OCI-LY7 (cell line): ENCODE measurements around the gene WDR73. TPM values are rescaled to one million over a fixed set of nuclear protein-coding genes. Genes with fewer than 3 reads are reported as not detected.

ENCODE experiments used
- BruUV-seq: library from RNA; stranded (reverse); fragments of 400-500 nt; replicated peaks from 2 replicates; lab custom pipeline; 2021; lab: Mats Ljungman, UMichigan
- CTCF ChIA-PET: fragments of 300-600 bp; sonication (Branson Sonifier 250); formaldehyde crosslinking; loops from one replicate; lab custom pipeline; 2022; ENCODE audit warnings: antibody characterized with exemption; ENCODE audit not compliant: unreplicated experiment; lab: Charles Lee
- POLR2A ChIA-PET: fragments of 300-600 bp; sonication (Branson Sonifier 250); formaldehyde crosslinking; loops from one replicate; lab custom pipeline; 2022; ENCODE audit warnings: antibody characterized with exemption; lab: Charles Lee
- DNase-seq: peaks from one replicate; pipeline ENCODE4 v3.0.0-alpha.2; 2015; ENCODE audit warnings: low spot score
- H2AFZ ChIP-seq: fragments of 200-600 bp; sonication (generic), shearing (Covaris generic); 2 replicates; pipeline ENCODE4 v1.6.1; 2014; ENCODE audit warnings: mild to moderate bottlenecking, antibody characterized with exemption, low read length, moderate library complexity
- H3K27ac ChIP-seq: fragments of 200-600 bp; sonication (generic); 2 replicates; pipeline ENCODE4 v1.5.1; 2014; ENCODE audit warnings: mixed run types, low read depth, mild to moderate bottlenecking, moderate library complexity, low read length, inconsistent platforms; ENCODE audit not compliant: poor library complexity, severe bottlenecking
- H3K36me3 ChIP-seq: fragments of 200-600 bp; sonication (generic); 2 replicates; pipeline ENCODE4 v1.6.1; 2014; ENCODE audit warnings: mild to moderate bottlenecking, antibody characterized with exemption, low read length, moderate library complexity, mixed read lengths; ENCODE audit not compliant: insufficient read depth
- H3K4me1 ChIP-seq: fragments of 200-600 bp; sonication (generic); 2 replicates; pipeline ENCODE4 v1.5.1; 2014; ENCODE audit warnings: mild to moderate bottlenecking, low read length; ENCODE audit not compliant: insufficient read depth, poor library complexity, severe bottlenecking
- H3K4me2 ChIP-seq: fragments of 200-600 bp; sonication (generic); 2 replicates; pipeline ENCODE4 v1.6.1; 2014; ENCODE audit warnings: mild to moderate bottlenecking, low read length
- H3K4me3 ChIP-seq: fragments of 200-600 bp; sonication (generic); 2 replicates; pipeline ENCODE4 v1.5.1; 2014; ENCODE audit warnings: mild to moderate bottlenecking, low read depth, low read length; ENCODE audit not compliant: poor library complexity, severe bottlenecking
- H3K79me2 ChIP-seq: fragments of 200-600 bp; sonication (generic); 2 replicates; pipeline ENCODE4 v1.6.1; 2016; ENCODE audit warnings: low read depth, mild to moderate bottlenecking, low read length, moderate library complexity, mixed read lengths; ENCODE audit not compliant: insufficient read depth
- H3K9me2 ChIP-seq: fragments of 200-600 bp; sonication (generic); 2 replicates; pipeline ENCODE4 v1.6.1; 2016; ENCODE audit warnings: mild to moderate bottlenecking, low read length, mixed read lengths; ENCODE audit not compliant: insufficient read depth
- H3K9me3 ChIP-seq: fragments of 200-600 bp; sonication (generic); 2 replicates; pipeline ENCODE4 v1.6.1; 2014; ENCODE audit warnings: mild to moderate bottlenecking, mixed run types, low read length, mixed read lengths
- H4K20me1 ChIP-seq: fragments of 200-600 bp; sonication (generic); 2 replicates; pipeline ENCODE4 v1.6.1; 2014; ENCODE audit warnings: mild to moderate bottlenecking, antibody characterized with exemption, low read length, moderate library complexity, mixed read lengths; ENCODE audit not compliant: insufficient read depth
- CTCF ChIP-seq: fragments of 200-600 bp; sonication (generic); conservative IDR thresholded peaks from 2 replicates; pipeline ENCODE4 v1.5.1; 2014; ENCODE audit warnings: mild to moderate bottlenecking, antibody characterized with exemption, low read length, moderate library complexity, mixed read lengths
- EZH2phosphoT487 ChIP-seq: fragments of 200-600 bp; sonication (generic); IDR thresholded peaks from 2 replicates; pipeline ENCODE4 v1.6.1; 2018; ENCODE audit warnings: low read depth, borderline replicate concordance, mild to moderate bottlenecking, mixed run types, antibody characterized with exemption, low read length, moderate library complexity, mixed read lengths
- intact Hi-C: fragments of 100-400 bp; cut with micrococcal nuclease; formaldehyde crosslinking; loops from one replicate; pipeline ENCODE4 v1.10.0; 2022; ENCODE audit not compliant: unreplicated experiment
- total RNA-seq, 2 experiments: library from RNA; depleted of rRNA in 1 of 2; stranded (reverse); fragments of >200 nt in 1 of 2; shearing (Covaris generic) in 1 of 2; gene quantifications; 2 replicates each; pipeline ENCODE4 v1.2.3, GENCODE V29; 2014 to 2022

The WDR73 gene
- total RNA-seq, 2 experiments from 2014 or later: 28.7 to 38.1 TPM

- DNase-seq: no peak
- H3K27ac ChIP-seq: no peak overlapping the region
- CTCF ChIA-PET: no interaction called here
- peaks cover 77% of the 10 kb centered on the region for H3K36me3 ChIP-seq
- no peaks in the 10 kb centered on the region for H3K9me2 ChIP-seq
- no peaks in the 10 kb centered on the region for H4K20me1 ChIP-seq
- no peak overlapping the region for H2AFZ ChIP-seq
- H3K79me2 ChIP-seq: peaks cover 16% of the 10 kb centered on the region; the same call in 1 of the 2 replicates
- H3K4me1 ChIP-seq: peaks cover 13% of the 10 kb centered on the region
- no peak overlapping the region for H3K4me2 ChIP-seq
- TF ChIP-seq EZH2phosphoT487 (no peak), CTCF (no peak)
- intact Hi-C loops: no loop called here
- POLR2A ChIA-PET: interaction anchor here (0.7 to 1.0 kb wide), 3 partner anchors 48 to 254 kb away, joined by 3 to 5 read pairs (median 3); no protein-coding TSS in a partner anchor
- H3K4me3 ChIP-seq: no peak overlapping the region
- no TSS peak for BruUV-seq
- no peaks in the 10 kb centered on the region for H3K9me3 ChIP-seq
These were observed 4.4 kb downstream of the WDR73 start for GRCh38 chr15:84649706-84650105.

- Histone ChIP-seq H3K36me3 (peaks cover 85% of the 10 kb centered on the region), H3K4me2 (no peak overlapping the region), H3K27ac (no peak overlapping the region), H4K20me1 (no peaks in the 10 kb centered on the region), H2AFZ (no peak overlapping the region), H3K79me2 (peaks cover 14% of the 10 kb centered on the region; the same call in 1 of the 2 replicates), H3K9me3 (no peaks in the 10 kb centered on the region), H3K4me3 (no peak overlapping the region), H3K4me1 (peaks cover 13% of the 10 kb centered on the region), H3K9me2 (no peaks in the 10 kb centered on the region)
- ChIA-PET CTCF (no interaction called here), POLR2A (no interaction called here)
- no peak for DNase-seq
- intact Hi-C loops: no loop called here
- no TSS peak for BruUV-seq
- TF ChIP-seq CTCF: no peak
- TF ChIP-seq EZH2phosphoT487: no peak
These were observed 5.5 kb downstream of the WDR73 start for GRCh38 chr15:84648539-84648938.

GRCh38 chr15:84647726-84648125 is 6.4 kb downstream of the WDR73 start:
- Histone ChIP-seq H3K79me2 (peaks cover 6% of the 10 kb centered on the region; the same call in 1 of the 2 replicates), H3K4me3 (no peak overlapping the region), H4K20me1 (no peaks in the 10 kb centered on the region), H3K4me2 (no peak overlapping the region), H3K9me3 (no peaks in the 10 kb centered on the region), H3K36me3 (peaks cover 91% of the 10 kb centered on the region), H3K9me2 (no peaks in the 10 kb centered on the region), H3K27ac (no peak overlapping the region), H3K4me1 (peaks cover 12% of the 10 kb centered on the region), H2AFZ (no peak overlapping the region)
- no peak for TF ChIP-seq CTCF
- TF ChIP-seq EZH2phosphoT487: no peak
- ChIA-PET CTCF (no interaction called here), POLR2A (interaction anchor here (0.7 kb wide), 1 partner anchor 413 kb away, joined by 3 read pairs; no protein-coding TSS in a partner anchor)
- no TSS peak for BruUV-seq
- intact Hi-C loops: no loop called here
- no peak for DNase-seq
